K562 (cell line): ENCODE results near the gene ZNF860. TPM values are rescaled to one million over a fixed set of nuclear protein-coding genes. Genes with fewer than 3 reads are reported as not detected.

Experiments
- CBFA2T2 ChIP-seq: fragments of 450-650 bp; conservative IDR thresholded peaks from 2 replicates; pipeline ENCODE4 v1.6.1; 2017; ENCODE audit warnings: mild to moderate bottlenecking
- LCOR ChIP-seq: sonication (generic); formaldehyde crosslinking; IDR thresholded peaks from 2 replicates; pipeline ENCODE4 v1.8.0; 2022; ENCODE audit warnings: mild to moderate bottlenecking, missing genetic modification reagents
- RNF2 ChIP-seq: sonication (generic); IDR thresholded peaks from 2 replicates; pipeline ENCODE4 v1.6.1; 2016
- ZBTB49 ChIP-seq: sonication (generic); formaldehyde crosslinking; IDR thresholded peaks from 2 replicates; pipeline ENCODE4 v1.8.0; 2022; ENCODE audit warnings: missing genetic modification reagents, mild to moderate bottlenecking, borderline replicate concordance
- polyA plus RNA-seq, 8 experiments: library from polyadenylated mRNA; depleted of rRNA in 4 of 8; stranded (reverse) in 5 of 8; unstranded in 3 of 8; fragments of >200 nt; fragmentation: Nextera tagmentation in 2 of 8; fragmentation: Illumina TruSeq in 1 of 8; extraction: Ambion mirVana in 2 of 8; extraction: Trizol in 1 of 8; gene quantifications; 2 replicates each; pipeline versions ENCODE4 v1.2.1 to v1.2.3, GENCODE V29; 2011 to 2014; ENCODE audit warnings: inconsistent platforms in 1 of 8, missing spikeins in 1 of 8
- total RNA-seq, 7 experiments: library from RNA; depleted of rRNA in 6 of 7; stranded (reverse); fragments of >200 nt in 6 of 7; fragmentation: Illumina TruSeq in 2 of 7; extraction: Trizol in 2 of 7; gene quantifications; 2 replicates each; pipeline versions ENCODE4 v1.2.1 to v1.2.3, GENCODE V29; 2011 to 2021; ENCODE audit warnings: low replicate concordance in 1 of 7
- TF ChIP-seq, protein P1 (sequence below): sonication (generic); formaldehyde crosslinking; IDR thresholded peaks from 2 replicates; pipeline ENCODE4 v1.8.1; 2023; ENCODE audit warnings: mild to moderate bottlenecking, missing genetic modification reagents
- TF ChIP-seq, protein P2 (sequence below), 2 experiments: fragments of 450-650 bp; formaldehyde crosslinking in 1 of 2; IDR thresholded peaks; 2 replicates each; pipeline versions ENCODE4 v1.4.0 to v1.6.1; 2014 to 2020; ENCODE audit warnings: mild to moderate bottlenecking in 2 of 2, borderline replicate concordance in 1 of 2, low read depth in 1 of 2

The ZNF860 gene
- total and polyA plus RNA-seq, 9 of the 15 experiments (the other 6 are each of a cell fraction or from before 2014, with no cell fraction given): not detected

DNA sequence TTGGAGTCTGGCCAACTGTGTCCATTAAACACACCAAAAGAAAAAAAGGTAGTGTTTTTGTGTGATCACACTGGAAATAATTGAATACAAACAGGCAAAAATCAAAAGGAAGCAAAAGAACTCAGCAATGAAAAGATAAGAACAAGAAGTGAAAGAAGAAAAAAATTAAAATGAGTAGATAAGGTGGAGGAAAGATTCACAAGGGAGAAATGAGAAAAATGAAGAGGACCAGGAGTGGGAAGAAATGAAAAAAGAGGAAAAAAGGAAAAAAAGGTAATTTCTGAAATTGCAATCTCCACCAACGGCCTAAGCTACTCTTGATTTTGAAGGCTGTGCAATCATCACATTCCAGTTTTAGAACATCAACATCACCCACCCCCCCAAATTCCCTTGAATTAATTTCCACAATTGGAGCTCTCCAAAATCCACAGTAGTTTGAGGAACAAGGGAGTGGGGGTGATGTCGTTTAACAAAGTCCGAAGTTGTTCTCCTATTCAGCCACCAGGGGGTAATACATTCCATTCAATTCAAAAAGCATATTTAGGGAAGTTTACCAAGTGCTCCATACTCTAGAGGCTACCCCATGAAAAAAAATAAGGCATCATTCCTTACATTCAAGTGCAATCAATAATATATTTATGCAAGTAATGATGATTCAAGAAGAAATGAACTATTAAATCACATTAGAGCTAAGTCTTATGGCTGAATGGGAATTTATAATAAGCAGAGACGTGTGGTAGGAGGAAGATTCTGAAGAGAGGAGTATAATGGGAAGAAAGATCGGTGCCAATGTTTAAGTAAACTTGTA is 37.4 kb downstream of the ZNF860 start (continued):
- TF ChIP-seq, protein P1, sequence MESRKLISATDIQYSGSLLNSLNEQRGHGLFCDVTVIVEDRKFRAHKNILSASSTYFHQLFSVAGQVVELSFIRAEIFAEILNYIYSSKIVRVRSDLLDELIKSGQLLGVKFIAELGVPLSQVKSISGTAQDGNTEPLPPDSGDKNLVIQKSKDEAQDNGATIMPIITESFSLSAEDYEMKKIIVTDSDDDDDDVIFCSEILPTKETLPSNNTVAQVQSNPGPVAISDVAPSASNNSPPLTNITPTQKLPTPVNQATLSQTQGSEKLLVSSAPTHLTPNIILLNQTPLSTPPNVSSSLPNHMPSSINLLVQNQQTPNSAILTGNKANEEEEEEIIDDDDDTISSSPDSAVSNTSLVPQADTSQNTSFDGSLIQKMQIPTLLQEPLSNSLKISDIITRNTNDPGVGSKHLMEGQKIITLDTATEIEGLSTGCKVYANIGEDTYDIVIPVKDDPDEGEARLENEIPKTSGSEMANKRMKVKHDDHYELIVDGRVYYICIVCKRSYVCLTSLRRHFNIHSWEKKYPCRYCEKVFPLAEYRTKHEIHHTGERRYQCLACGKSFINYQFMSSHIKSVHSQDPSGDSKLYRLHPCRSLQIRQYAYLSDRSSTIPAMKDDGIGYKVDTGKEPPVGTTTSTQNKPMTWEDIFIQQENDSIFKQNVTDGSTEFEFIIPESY (CRISPR knock-in tag): no peak
- TF ChIP-seq RNF2 (no peak), CBFA2T2 (no peak), LCOR (0 out of 2 replicates have a peak, but pooled peaks have one; percentile 26), ZBTB49 (CRISPR knock-in tag) (no peak)
- TF ChIP-seq, protein P2, sequence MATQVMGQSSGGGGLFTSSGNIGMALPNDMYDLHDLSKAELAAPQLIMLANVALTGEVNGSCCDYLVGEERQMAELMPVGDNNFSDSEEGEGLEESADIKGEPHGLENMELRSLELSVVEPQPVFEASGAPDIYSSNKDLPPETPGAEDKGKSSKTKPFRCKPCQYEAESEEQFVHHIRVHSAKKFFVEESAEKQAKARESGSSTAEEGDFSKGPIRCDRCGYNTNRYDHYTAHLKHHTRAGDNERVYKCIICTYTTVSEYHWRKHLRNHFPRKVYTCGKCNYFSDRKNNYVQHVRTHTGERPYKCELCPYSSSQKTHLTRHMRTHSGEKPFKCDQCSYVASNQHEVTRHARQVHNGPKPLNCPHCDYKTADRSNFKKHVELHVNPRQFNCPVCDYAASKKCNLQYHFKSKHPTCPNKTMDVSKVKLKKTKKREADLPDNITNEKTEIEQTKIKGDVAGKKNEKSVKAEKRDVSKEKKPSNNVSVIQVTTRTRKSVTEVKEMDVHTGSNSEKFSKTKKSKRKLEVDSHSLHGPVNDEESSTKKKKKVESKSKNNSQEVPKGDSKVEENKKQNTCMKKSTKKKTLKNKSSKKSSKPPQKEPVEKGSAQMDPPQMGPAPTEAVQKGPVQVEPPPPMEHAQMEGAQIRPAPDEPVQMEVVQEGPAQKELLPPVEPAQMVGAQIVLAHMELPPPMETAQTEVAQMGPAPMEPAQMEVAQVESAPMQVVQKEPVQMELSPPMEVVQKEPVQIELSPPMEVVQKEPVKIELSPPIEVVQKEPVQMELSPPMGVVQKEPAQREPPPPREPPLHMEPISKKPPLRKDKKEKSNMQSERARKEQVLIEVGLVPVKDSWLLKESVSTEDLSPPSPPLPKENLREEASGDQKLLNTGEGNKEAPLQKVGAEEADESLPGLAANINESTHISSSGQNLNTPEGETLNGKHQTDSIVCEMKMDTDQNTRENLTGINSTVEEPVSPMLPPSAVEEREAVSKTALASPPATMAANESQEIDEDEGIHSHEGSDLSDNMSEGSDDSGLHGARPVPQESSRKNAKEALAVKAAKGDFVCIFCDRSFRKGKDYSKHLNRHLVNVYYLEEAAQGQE (IDR thresholded peaks at IDR 0.05; ENCODE audit: borderline replicate concordance): peak; percentile 84
- TF ChIP-seq, protein P2 (CRISPR knock-in tag; IDR thresholded peaks at IDR 0.05; ENCODE audit: low read depth): no peak
